GM12891 (cell line): Measurements from ENCODE around the gene EHD1.

ENCODE experiments used
- DNase-seq: peaks from one replicate; pipeline ENCODE4 v3.0.0; 2011; ENCODE audit warnings: low spot score; ENCODE audit not compliant: insufficient read length
- FAIRE-seq: peaks from 2 replicates; lab custom pipeline; 2011; peaks lifted over from hg19 to GRCh38; lab: Jason Lieb, UNC
- PAX5 ChIP-seq: IDR thresholded peaks from 2 replicates; pipeline ENCODE4 v1.6.1; 2011; ENCODE audit warnings: low read length, moderate library complexity, mild to moderate bottlenecking; ENCODE audit not compliant: insufficient read depth, severe bottlenecking
- POLR2A ChIP-seq: IDR thresholded peaks from 2 replicates; pipeline ENCODE4 v1.6.1; 2011; ENCODE audit warnings: low read depth, low read length, control low read depth
- POLR2AphosphoS5 ChIP-seq: IDR thresholded peaks from 2 replicates; pipeline ENCODE4 v1.6.1; 2011; ENCODE audit warnings: low read depth, low read length, control low read depth
- POU2F2 ChIP-seq: IDR thresholded peaks from 2 replicates; pipeline ENCODE4 v1.6.1; 2011; ENCODE audit warnings: low read depth, mild to moderate bottlenecking, control low read depth, low read length, moderate library complexity
- SPI1 ChIP-seq: IDR thresholded peaks from 2 replicates; pipeline ENCODE4 v1.6.1; 2011; ENCODE audit warnings: low read depth, low read length, control low read depth
- TAF1 ChIP-seq: IDR thresholded peaks from 2 replicates; pipeline ENCODE4 v1.6.1; 2011; ENCODE audit warnings: low read depth, low read length, control low read depth

EHD1 gene

GRCh38 chr11:64810271-64810890 is 68.0 kb downstream of the EHD1 start, which contains the start of gene MEN1:
Gene MEN1, minus strand, starts transcription at chr11:64810551. Its CDS starts 442 bp downstream, at chr11:64810109.
- 0 out of 2 replicates have a peak, but pooled peaks have one; percentile 0 for TF ChIP-seq POU2F2
- TF ChIP-seq PAX5, result no peak
- peak; percentile 91 for FAIRE-seq
- peak; percentile 91 for DNase-seq

DNA sequence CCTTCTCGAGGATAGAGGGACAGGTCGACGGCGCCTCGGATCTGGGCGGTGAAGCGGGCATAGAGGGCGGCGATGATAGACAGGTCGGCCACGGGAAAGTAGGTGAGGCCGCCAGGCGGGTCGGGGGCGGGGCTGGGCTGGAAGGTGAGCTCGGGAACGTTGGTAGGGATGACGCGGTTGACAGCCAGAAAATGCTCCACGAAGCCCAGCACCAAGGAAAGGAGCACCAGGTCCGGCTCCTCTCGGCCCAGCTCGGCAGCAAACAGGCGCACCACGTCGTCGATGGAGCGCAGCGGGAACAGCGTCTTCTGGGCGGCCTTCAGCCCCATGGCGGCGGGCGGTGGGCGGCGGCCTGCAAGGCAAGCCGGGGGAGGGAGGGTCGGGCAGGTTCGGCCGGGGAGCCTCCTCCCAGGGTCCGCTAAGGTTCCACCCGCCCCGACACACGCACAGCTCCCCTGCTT is 68.6 kb downstream of the EHD1 start:
- DNase-seq (no peak), FAIRE-seq (peak; percentile 65)
- TF ChIP-seq POLR2A, result no peak
- no peak for TF ChIP-seq PAX5
- TF ChIP-seq POU2F2, result no peak
- TF ChIP-seq POLR2AphosphoS5, result no peak
- no peak for TF ChIP-seq TAF1
- TF ChIP-seq SPI1, result no peak

DNA sequence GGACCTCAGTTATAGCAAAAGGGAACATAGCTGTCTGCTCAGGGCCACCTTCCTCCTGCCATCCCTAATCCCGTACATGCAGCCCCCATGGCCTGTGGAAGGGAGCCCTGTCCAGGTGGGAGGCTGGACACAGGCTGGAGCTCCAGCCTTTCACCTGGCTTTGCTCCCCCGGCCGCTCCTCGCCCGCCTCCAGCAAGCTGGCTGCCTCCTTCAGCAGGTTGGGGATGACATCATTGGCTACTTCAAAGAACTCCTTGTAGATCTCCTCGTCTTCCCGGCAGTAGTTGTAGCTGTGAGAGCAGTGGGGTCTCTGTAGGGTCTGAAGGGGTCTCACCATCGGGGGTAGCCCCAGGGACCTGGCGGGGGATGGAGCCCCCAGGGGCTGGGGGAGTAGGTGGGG is 72.9 kb downstream of the EHD1 start:
- TF ChIP-seq PAX5 (no peak), TAF1 (no peak), POLR2A (no peak), POU2F2 (no peak), POLR2AphosphoS5 (no peak), SPI1 (no peak)
- no peak for DNase-seq
- no peak for FAIRE-seq

- TF ChIP-seq PAX5 (no peak), POLR2AphosphoS5 (no peak), POLR2A (no peak)
- DNase-seq (no peak), FAIRE-seq (no peak)
Measured at GRCh38 chr11:64804346-64805210, 73.8 kb downstream of the EHD1 start.

DNA sequence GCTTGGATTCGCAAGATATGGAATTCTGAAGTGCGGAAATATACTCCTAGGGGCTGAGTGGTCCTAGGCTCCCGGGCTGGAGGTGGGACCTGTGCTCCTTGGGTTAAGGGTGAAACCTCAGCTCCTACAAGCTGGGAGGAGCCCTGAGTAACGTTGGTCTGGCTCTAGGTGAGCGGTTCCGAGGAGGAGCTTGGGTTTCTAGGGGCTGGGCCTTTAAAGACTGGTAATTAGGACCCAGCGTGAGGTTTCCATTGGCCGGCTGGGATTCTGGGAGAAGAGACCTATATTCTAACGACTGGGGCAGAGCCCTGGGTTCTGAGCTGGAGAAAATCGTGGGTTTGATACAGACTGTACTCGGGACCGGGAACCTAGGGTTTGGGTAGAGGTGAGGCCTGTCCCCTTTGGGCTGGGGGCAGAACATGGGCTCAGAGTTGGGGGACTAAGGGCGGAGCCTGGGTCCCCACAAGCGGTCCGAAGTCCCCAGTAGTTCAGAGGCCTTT is 74.5 kb downstream of the EHD1 start:
- TF ChIP-seq SPI1 (no peak), POU2F2 (no peak)
- FAIRE-seq, result no peak
- DNase-seq, result no peak

DNA sequence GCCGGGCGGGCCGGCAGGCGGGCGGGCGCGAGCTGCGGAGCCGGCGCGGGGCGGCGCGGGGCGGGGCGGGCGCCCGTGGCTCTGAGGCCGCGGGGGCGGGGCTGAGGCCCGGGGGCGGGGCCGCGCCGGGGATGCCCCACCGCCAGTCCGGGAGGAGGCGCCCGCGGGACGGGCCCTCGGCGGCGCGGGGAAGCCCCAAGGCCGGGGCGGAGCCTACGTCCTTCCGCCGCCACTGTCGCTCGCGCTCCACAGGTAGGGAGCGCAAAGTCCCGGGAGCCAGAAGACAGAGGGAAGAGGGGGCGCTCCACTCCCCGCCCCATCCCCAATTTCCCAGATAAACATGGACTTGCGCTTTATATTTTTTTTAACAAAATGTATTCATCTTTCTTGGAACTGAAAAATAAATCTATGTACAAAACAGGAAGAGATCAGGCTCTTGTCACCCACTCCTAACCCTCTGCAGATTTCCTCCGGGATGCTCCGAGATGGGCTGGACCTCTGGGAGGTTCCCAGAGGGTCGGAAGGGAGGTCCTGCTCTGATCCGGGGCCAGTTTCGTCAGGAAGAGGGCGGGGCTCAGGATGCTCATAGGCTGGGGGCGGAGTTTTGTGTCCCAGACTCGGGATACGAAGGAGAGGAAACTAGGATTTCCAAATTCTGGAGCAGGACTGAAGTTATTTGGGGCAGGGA is 75.1 kb downstream of the EHD1 start, which contains the start of gene MAP4K2:
MAP4K2 (minus strand) TSS at position 57 of the 688 bp plus-strand sequence. CDS start 65 bp downstream, outside the sequence.
- FAIRE-seq (peak; percentile 84), DNase-seq (peak; percentile 98)
- TF ChIP-seq TAF1, result no peak
- no peak for TF ChIP-seq POU2F2
- no peak for TF ChIP-seq PAX5
- TF ChIP-seq POLR2A, result no peak
- no peak for TF ChIP-seq POLR2AphosphoS5
- no peak for TF ChIP-seq SPI1

DNA sequence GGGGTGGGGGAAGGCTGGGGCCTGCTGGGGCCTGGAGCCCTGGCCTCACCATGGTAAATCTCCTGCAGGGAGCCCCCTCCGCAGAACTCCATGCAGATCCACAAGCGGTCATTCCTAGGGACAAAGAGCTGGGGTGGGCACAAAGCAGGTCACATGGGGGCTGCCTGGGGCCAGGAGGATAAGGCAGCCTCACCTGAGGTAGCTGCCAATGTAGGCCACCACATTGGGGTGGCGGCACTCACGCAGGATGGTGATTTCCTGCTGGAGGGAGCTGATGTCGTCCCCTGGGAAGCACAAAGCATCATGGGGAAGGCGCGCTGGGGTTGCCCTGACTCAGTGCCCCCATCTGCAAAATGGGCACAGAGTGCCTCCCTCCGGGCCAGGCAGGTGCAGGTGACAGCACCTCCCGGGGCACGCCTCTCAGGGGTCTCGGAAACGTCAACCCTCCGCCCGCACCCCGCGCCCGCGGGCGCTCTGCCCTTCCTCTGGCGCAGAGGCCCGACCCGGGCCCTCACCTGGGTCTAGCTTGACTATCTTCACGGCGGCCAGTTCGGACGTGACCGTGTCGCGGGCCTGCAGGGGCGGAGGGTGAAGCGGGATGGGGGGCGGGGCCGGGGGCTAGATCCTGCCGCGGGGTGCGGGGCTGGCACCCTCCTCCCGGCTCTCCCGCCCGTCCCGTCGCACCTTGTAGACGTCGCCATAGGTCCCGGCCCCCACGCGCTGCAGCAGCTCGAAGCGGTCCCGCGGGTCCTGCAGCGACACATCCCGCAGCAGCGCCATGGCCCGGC is 75.9 kb downstream of the EHD1 start:
- peak; percentile 90 for FAIRE-seq
- DNase-seq, result no peak
- TF ChIP-seq PAX5 (no peak), TAF1 (no peak), POLR2A (no peak), SPI1 (no peak), POLR2AphosphoS5 (no peak), POU2F2 (no peak)
